Hindlimb muscle (tissue), 1 donor: ENCODE results near the gene SIRT5. TPM values are rescaled to one million over a fixed set of nuclear protein-coding genes. Genes with fewer than 3 reads are reported as not detected.

Source experiments
- DNase-seq: peaks from one replicate; pipeline ENCODE4 v3.0.0-alpha.2; 2013
- polyA plus RNA-seq: library from polyadenylated mRNA; unstranded; fragments of 120-200 nt; gene quantifications from one replicate; pipeline ENCODE4 v1.2.1, GENCODE V29; 2013; ENCODE audit not compliant: insufficient read length

Gene SIRT5
- polyA plus RNA-seq, 1 donor: 8.4 TPM

GRCh38 chr6:13590574-13591153 is 16.3 kb downstream of the SIRT5 start:
- DNase-seq: no peak

GRCh38 chr6:13591205-13591921 is 17.0 kb downstream of the SIRT5 start:
- DNase-seq: no peak

GRCh38 chr6:13593103-13593502 is 18.7 kb downstream of the SIRT5 start:
- no peak for DNase-seq

GRCh38 chr6:13593720-13594119 is 19.3 kb downstream of the SIRT5 start:
- DNase-seq: no peak

- no peak for DNase-seq
These were observed 22.7 kb downstream of the SIRT5 start for GRCh38 chr6:13597073-13597472.

- no peak for DNase-seq
These were observed 25.6 kb downstream of the SIRT5 start for GRCh38 chr6:13600036-13600435.

GRCh38 chr6:13604135-13604534 is 29.7 kb downstream of the SIRT5 start:
- no peak for DNase-seq

- DNase-seq: no peak
These were observed 30.4 kb downstream of the SIRT5 start for GRCh38 chr6:13604546-13605416.

GRCh38 chr6:13605634-13606033 is 31.2 kb downstream of the SIRT5 start:
- no peak for DNase-seq

GRCh38 chr6:13611715-13612114 is 37.3 kb downstream of the SIRT5 start:
- no peak for DNase-seq

GRCh38 chr6:13613029-13613594 is 38.7 kb downstream of the SIRT5 start:
- no peak for DNase-seq

GRCh38 chr6:13614126-13614925 is 39.9 kb downstream of the SIRT5 start:
- DNase-seq: no peak

GRCh38 chr6:13614926-13615791 is 40.8 kb downstream of the SIRT5 start, which contains the start of gene NOL7:
TSS of gene NOL7 (plus strand) at chr6:13615335. CDS start at chr6:13615359, 24 bp downstream.
- DNase-seq: peak; percentile 98

GRCh38 chr6:13615792-13616120 is 41.4 kb downstream of the SIRT5 start:
- no peak for DNase-seq

- DNase-seq: no peak
These were observed 42.7 kb downstream of the SIRT5 start for GRCh38 chr6:13617066-13617465.

GRCh38 chr6:13624871-13625288 is 50.5 kb downstream of the SIRT5 start:
- DNase-seq: no peak

- DNase-seq: no peak
These were observed 55.2 kb downstream of the SIRT5 start for GRCh38 chr6:13629459-13630116.

GRCh38 chr6:13630499-13630898 is 56.1 kb downstream of the SIRT5 start:
- no peak for DNase-seq

- no peak for DNase-seq
These were observed 58.9 kb downstream of the SIRT5 start for GRCh38 chr6:13633343-13633742.

- DNase-seq: no peak
These were observed 61.7 kb downstream of the SIRT5 start for GRCh38 chr6:13635948-13636658.
